HG02588 (cell line): ENCODE measurements around the gene EPN2.
"Not testable (repeated sequence)": the region's sequence is repeated elsewhere in the genome, so short reads cannot be mapped to it uniquely, and the experiment has no call there.

Experiments
- ATAC-seq: cut with Tn5 transposase; IDR thresholded peaks from one replicate; pipeline ENCODE4 v1.9.1; 2021; ENCODE audit warnings: mild to moderate bottlenecking, moderate library complexity; ENCODE audit not compliant: unreplicated experiment

The EPN2 gene

GRCh38 chr17:19237139-19237388 is at the start of gene EPN2:
TSS of gene EPN2 (plus strand) at chr17:19237366. CDS start at chr17:19283120, 45,754 bp downstream.
- ATAC-seq = not testable (repeated sequence)

GRCh38 chr17:19187883-19188869 is 49.0 kb upstream of the EPN2 start:
- peak; percentile 25 for ATAC-seq

- peak; percentile 65 for ATAC-seq
Measured at GRCh38 chr17:19188870-19189708, 48.1 kb upstream of the EPN2 start.

GRCh38 chr17:19189781-19190405 is 47.3 kb upstream of the EPN2 start:
- ATAC-seq = not testable (repeated sequence)

GRCh38 chr17:19196382-19197204 is 40.6 kb upstream of the EPN2 start:
- ATAC-seq = peak; percentile 89

- peak; percentile 59 for ATAC-seq
Measured at GRCh38 chr17:19202448-19202847, 34.7 kb upstream of the EPN2 start.

GRCh38 chr17:19203429-19203828 is 33.7 kb upstream of the EPN2 start:
- ATAC-seq = not testable (repeated sequence)

GRCh38 chr17:19215074-19215860 is 21.9 kb upstream of the EPN2 start:
- ATAC-seq = not testable (repeated sequence)

- ATAC-seq = not testable (repeated sequence)
Measured at GRCh38 chr17:19216148-19216926, 20.8 kb upstream of the EPN2 start.

- not testable (repeated sequence) for ATAC-seq
Measured at GRCh38 chr17:19218914-19219313, 18.3 kb upstream of the EPN2 start.

- not testable (repeated sequence) for ATAC-seq
Measured at GRCh38 chr17:19219384-19219783, 17.8 kb upstream of the EPN2 start.

GRCh38 chr17:19220195-19220594 is 17.0 kb upstream of the EPN2 start:
- ATAC-seq = not testable (repeated sequence)

- ATAC-seq = not testable (repeated sequence)
Measured at GRCh38 chr17:19226610-19227588, 10.3 kb upstream of the EPN2 start.

- not testable (repeated sequence) for ATAC-seq
Measured at GRCh38 chr17:19234676-19235075, 2.5 kb upstream of the EPN2 start.

GRCh38 chr17:19236351-19237138 is 621 bp upstream of the EPN2 start:
- peak; percentile 20 for ATAC-seq

GRCh38 chr17:19237389-19238166 is 412 bp downstream of the EPN2 start:
- peak; percentile 65 for ATAC-seq
